GM21360 (cell line): Measurements from ENCODE around the gene ASTN2.

Source experiments
- ATAC-seq: cut with Tn5 transposase; IDR thresholded peaks from one replicate; pipeline ENCODE4 v1.9.1; 2021; ENCODE audit warnings: mild to moderate bottlenecking, moderate library complexity; ENCODE audit not compliant: unreplicated experiment

Gene ASTN2

DNA sequence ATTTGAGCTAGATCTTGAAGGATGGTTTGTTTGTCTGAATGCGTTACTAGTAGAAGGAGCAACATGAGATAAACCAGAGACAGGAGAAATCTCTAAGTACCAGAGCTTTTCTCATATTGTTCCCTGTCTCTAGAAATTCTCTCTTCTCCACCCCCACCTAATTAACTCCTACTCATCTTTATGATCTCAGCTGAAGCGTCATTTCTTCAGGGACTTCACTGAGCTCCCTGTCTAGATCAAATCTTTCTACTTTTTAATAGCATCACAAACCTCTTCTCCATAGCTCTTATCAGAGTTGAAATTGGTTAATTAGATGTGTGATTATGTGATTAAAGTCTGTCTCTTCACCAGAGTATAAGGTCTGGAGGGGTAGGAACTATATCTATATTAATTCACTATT is 1035.0 kb downstream of the ASTN2 start:
- no peak for ATAC-seq

DNA sequence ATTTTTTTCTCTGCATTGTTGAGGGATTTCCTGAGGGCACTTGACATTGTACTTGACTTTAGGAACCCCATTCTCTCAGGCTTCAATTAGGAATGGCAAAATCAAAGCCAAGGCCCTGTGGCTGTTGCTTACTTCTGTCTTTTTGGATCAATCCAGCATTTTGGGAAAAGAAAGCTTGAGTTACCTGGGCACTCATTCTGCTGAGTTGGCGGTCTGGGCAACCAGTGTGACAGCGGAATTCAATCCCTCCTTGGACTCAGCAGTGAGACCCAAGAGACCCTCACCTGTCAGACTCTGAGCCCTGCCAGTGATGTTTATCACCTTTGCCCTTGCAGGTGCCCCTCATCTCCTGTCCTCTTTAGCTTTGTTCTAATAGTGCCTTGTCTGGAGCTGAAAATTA is 1036.0 kb downstream of the ASTN2 start:
- ATAC-seq, result no peak

DNA sequence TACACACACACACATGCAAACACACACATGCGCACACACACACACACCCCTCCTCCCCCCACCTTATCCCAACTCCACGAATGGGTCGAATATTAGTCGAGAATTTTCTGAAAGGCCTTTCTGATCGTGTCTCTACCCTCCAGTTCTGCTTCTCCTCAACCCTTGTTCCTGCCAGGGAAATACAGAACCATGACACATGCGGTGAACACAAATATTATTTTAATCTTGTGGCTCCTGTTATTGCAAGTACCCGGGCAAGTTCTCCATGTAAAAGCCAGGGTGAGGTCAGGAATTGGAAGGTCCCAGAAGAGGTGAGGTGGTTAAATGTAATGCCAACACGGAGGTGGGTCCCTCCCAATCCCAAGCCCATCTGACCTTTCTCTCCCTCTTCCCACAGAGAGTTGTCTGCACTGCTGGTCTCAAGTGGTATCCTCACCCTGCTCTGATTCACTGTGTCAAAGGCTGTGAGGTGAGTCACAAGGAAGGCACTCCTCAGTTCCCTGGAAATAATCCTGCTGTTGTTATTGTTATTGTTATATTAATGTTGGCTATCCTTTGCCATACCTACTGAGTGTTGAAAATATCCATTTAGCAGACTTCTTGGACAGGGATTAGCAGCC is 1037.6 kb downstream of the ASTN2 start:
- ATAC-seq, result no peak
